Type B pancreatic cell (in vitro differentiated cells): ENCODE results near the gene HLA-DQB2. TPM values are rescaled to one million over a fixed set of nuclear protein-coding genes. Genes with fewer than 3 reads are reported as not detected.

Source experiments
- DNase-seq: peaks from one replicate; pipeline ENCODE4 v3.0.0; 2021; ENCODE audit warnings: mixed read lengths; ENCODE audit not compliant: unreplicated experiment; ENCODE audit errors: extremely low spot score
- H3K27ac Mint-ChIP-seq: 2 replicates; pipeline ENCODE4 v1.8.0; 2021; ENCODE audit warnings: mild to moderate bottlenecking, mixed read lengths
- H3K27me3 Mint-ChIP-seq: 2 replicates; pipeline ENCODE4 v1.8.0; 2021; ENCODE audit warnings: mixed read lengths
- H3K36me3 Mint-ChIP-seq: 2 replicates; pipeline ENCODE4 v1.8.0; 2021; ENCODE audit warnings: mixed read lengths
- H3K4me1 Mint-ChIP-seq: one replicate; pipeline ENCODE4 v1.8.0; 2021; ENCODE audit warnings: mixed read lengths; ENCODE audit not compliant: unreplicated experiment
- H3K4me3 Mint-ChIP-seq: 2 replicates; pipeline ENCODE4 v1.8.0; 2021; ENCODE audit warnings: mild to moderate bottlenecking, mixed read lengths
- H3K9me3 Mint-ChIP-seq: 2 replicates; pipeline ENCODE4 v1.8.0; 2021; ENCODE audit warnings: mixed read lengths
- total RNA-seq: library from RNA; stranded (reverse); gene quantifications from 2 replicates; pipeline ENCODE4 v1.2.1, GENCODE V29; 2021; ENCODE audit warnings: low replicate concordance
- TF ChIP-seq, protein P1 (sequence below): fragments of 200-600 bp; sonication (generic); conservative IDR thresholded peaks from 2 replicates; pipeline ENCODE4 v1.5.0; 2021; ENCODE audit warnings: antibody characterized with exemption, mild to moderate bottlenecking

The HLA-DQB2 gene
- total RNA-seq, 1 donor from 2014 or later: not detected

GRCh38 chr6:32744776-32745175, 18.6 kb downstream of the HLA-DQB2 start:
- no peak for DNase-seq
- Mint-ChIP-seq H3K4me1 (no peaks in the 10 kb centered on the region), H3K27ac (no peak overlapping the region), H3K9me3 (no peaks in the 10 kb centered on the region), H3K36me3 (no peaks in the 10 kb centered on the region), H3K27me3 (peaks cover 19% of the 10 kb centered on the region), H3K4me3 (no peak overlapping the region)
- TF ChIP-seq, protein P1, sequence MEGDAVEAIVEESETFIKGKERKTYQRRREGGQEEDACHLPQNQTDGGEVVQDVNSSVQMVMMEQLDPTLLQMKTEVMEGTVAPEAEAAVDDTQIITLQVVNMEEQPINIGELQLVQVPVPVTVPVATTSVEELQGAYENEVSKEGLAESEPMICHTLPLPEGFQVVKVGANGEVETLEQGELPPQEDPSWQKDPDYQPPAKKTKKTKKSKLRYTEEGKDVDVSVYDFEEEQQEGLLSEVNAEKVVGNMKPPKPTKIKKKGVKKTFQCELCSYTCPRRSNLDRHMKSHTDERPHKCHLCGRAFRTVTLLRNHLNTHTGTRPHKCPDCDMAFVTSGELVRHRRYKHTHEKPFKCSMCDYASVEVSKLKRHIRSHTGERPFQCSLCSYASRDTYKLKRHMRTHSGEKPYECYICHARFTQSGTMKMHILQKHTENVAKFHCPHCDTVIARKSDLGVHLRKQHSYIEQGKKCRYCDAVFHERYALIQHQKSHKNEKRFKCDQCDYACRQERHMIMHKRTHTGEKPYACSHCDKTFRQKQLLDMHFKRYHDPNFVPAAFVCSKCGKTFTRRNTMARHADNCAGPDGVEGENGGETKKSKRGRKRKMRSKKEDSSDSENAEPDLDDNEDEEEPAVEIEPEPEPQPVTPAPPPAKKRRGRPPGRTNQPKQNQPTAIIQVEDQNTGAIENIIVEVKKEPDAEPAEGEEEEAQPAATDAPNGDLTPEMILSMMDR: no peak

- Mint-ChIP-seq H3K36me3 (no peaks in the 10 kb centered on the region), H3K4me1 (no peaks in the 10 kb centered on the region), H3K9me3 (no peaks in the 10 kb centered on the region), H3K27me3 (peaks cover 17% of the 10 kb centered on the region), H3K27ac (no peak overlapping the region), H3K4me3 (no peak overlapping the region)
- TF ChIP-seq, protein P1: no peak
- no peak for DNase-seq
These were observed 21.0 kb downstream of the HLA-DQB2 start for GRCh38 chr6:32742374-32742773.

- Mint-ChIP-seq H3K4me3 (no peak within 1 kb of the TSS), H3K27ac (no peak within 1 kb of the TSS), H3K4me1 (no peaks in the 10 kb centered on the region), H3K36me3 (no peaks in the 10 kb centered on the region), H3K9me3 (no peaks in the 10 kb centered on the region), H3K27me3 (peaks cover 17% of the 10 kb centered on the region)
- no peak for DNase-seq
- TF ChIP-seq, protein P1: no peak
These were observed 22.0 kb downstream of the HLA-DQB2 start, which contains the start of gene HLA-DQA2 for GRCh38 chr6:32741031-32741960. Gene HLA-DQA2 (plus strand): TSS chr6:32741391. CDS start chr6:32741444, 53 bp downstream.

DNA sequence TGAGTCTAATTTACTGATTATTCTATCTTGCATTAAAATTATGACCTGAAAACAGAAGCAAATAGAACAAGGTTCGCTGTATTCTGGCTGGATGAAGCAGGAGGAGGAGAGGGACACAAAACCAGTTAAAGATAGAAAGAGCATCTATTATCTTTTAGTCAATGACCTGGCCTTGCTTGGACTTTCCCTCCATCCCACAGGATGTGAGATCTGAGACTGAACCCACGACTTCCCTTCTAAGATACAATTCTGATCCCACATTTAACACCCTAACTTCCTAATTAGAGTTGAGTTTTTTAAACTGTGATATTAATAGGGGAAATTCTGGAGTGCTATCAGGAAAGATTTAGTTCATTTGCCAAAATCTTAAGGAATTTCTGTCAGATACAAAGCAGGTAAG, 25.2 kb downstream of the HLA-DQB2 start:
- H3K4me3 Mint-ChIP-seq: no peak overlapping the region
- TF ChIP-seq, protein P1: no peak
- no peaks in the 10 kb centered on the region for H3K9me3 Mint-ChIP-seq
- no peaks in the 10 kb centered on the region for H3K36me3 Mint-ChIP-seq
- H3K27ac Mint-ChIP-seq: no peak overlapping the region
- no peak for DNase-seq
- H3K27me3 Mint-ChIP-seq: peaks cover 28% of the 10 kb centered on the region
- H3K4me1 Mint-ChIP-seq: no peaks in the 10 kb centered on the region

DNA sequence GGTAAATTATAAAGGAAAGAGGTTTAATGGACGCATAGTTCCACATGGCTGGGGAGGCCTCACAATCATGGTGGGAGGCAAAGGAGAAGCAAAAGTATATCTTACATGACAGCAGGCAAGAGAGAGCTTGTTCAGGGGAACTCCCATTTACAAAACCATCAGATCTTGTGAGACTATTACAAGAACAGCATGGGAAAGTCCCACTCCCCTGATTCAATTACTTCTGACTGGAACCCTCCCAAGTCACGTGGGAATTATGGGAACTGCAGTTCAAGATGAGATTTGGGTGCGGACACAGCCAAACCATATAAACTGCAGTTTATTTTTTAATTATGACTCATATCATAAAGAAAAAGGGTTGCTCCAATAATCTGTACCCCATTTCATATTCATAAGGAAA, 44.5 kb downstream of the HLA-DQB2 start:
- H3K4me3 Mint-ChIP-seq: no peak overlapping the region

More for the DNA sequence above, 44.5 kb downstream of the HLA-DQB2 start:
- Mint-ChIP-seq H3K4me1 (no peaks in the 10 kb centered on the region), H3K36me3 (no peaks in the 10 kb centered on the region), H3K9me3 (no peaks in the 10 kb centered on the region), H3K27me3 (peaks cover 12% of the 10 kb centered on the region), H3K27ac (no peak overlapping the region)
- TF ChIP-seq, protein P1: no peak
- DNase-seq: no peak
